Measurements from ENCODE around the gene ATP5PD.
A peak's percentile ranks its signal among the peaks of the same experiment; 100 is the strongest.

The ATP5PD gene

GRCh38 chr17:75046407-75047289 lies at the start of gene ATP5PD, which contains the start of gene KCTD2:
Gene ATP5PD, minus strand, starts transcription at chr17:75046969. Its CDS starts 4,319 bp downstream, at chr17:75042650.
Gene KCTD2, plus strand, starts transcription at chr17:75047225. Its CDS starts 26 bp downstream, at chr17:75047251.
- TF ChIP-seq CTCF (IDR thresholded peaks at IDR 0.05; ENCODE audit: extremely low read depth, missing control alignments) = no peak
- DNase-seq (ENCODE audit: low spot score) = peak; percentile 99

- DNase-seq (ENCODE audit: low spot score) = peak; percentile 31
- TF ChIP-seq CTCF (IDR thresholded peaks at IDR 0.05; ENCODE audit: extremely low read depth, missing control alignments) = no peak
Observed at GRCh38 chr17:75096082-75096625, 49.4 kb upstream of the ATP5PD start.

GRCh38 chr17:75094871-75095399 lies 48.2 kb upstream of the ATP5PD start:
- DNase-seq (ENCODE audit: low spot score) = no peak

GRCh38 chr17:75093548-75094158 lies 46.9 kb upstream of the ATP5PD start:
- TF ChIP-seq CTCF (IDR thresholded peaks at IDR 0.05; ENCODE audit: extremely low read depth, missing control alignments) = no peak
- no peak for DNase-seq (ENCODE audit: low spot score)

More at GRCh38 chr17:75094871-75095399, 48.2 kb upstream of the ATP5PD start:
- no peak for TF ChIP-seq CTCF (IDR thresholded peaks at IDR 0.05; ENCODE audit: extremely low read depth, missing control alignments)

- TF ChIP-seq CTCF (IDR thresholded peaks at IDR 0.05; ENCODE audit: extremely low read depth, missing control alignments) = no peak
- no peak for DNase-seq (ENCODE audit: low spot score)
Observed at GRCh38 chr17:75091855-75092327, 45.1 kb upstream of the ATP5PD start.

GRCh38 chr17:75090871-75091854 lies 44.4 kb upstream of the ATP5PD start:
- no peak for TF ChIP-seq CTCF (IDR thresholded peaks at IDR 0.05; ENCODE audit: extremely low read depth, missing control alignments)
- DNase-seq (ENCODE audit: low spot score) = no peak
